Measurements from ENCODE around the gene EDC3.

- TF ChIP-seq, protein P1, sequence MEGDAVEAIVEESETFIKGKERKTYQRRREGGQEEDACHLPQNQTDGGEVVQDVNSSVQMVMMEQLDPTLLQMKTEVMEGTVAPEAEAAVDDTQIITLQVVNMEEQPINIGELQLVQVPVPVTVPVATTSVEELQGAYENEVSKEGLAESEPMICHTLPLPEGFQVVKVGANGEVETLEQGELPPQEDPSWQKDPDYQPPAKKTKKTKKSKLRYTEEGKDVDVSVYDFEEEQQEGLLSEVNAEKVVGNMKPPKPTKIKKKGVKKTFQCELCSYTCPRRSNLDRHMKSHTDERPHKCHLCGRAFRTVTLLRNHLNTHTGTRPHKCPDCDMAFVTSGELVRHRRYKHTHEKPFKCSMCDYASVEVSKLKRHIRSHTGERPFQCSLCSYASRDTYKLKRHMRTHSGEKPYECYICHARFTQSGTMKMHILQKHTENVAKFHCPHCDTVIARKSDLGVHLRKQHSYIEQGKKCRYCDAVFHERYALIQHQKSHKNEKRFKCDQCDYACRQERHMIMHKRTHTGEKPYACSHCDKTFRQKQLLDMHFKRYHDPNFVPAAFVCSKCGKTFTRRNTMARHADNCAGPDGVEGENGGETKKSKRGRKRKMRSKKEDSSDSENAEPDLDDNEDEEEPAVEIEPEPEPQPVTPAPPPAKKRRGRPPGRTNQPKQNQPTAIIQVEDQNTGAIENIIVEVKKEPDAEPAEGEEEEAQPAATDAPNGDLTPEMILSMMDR (IDR thresholded peaks at IDR 0.05), result no peak
- TF ChIP-seq POLR2A (IDR thresholded peaks at IDR 0.05), result no peak
These were observed 73.1 kb downstream of the EDC3 start for GRCh38 chr15:74622758-74623157.
